ENCODE data around the gene CES4A. TPM values are rescaled to one million over a fixed set of nuclear protein-coding genes. Genes with fewer than 3 reads are reported as not detected.

CES4A gene
- polyA plus RNA-seq, 1 donor (not counting 4 experiments of a cell fraction or from before 2014, with no cell fraction given) = 6.6 TPM

DNA sequence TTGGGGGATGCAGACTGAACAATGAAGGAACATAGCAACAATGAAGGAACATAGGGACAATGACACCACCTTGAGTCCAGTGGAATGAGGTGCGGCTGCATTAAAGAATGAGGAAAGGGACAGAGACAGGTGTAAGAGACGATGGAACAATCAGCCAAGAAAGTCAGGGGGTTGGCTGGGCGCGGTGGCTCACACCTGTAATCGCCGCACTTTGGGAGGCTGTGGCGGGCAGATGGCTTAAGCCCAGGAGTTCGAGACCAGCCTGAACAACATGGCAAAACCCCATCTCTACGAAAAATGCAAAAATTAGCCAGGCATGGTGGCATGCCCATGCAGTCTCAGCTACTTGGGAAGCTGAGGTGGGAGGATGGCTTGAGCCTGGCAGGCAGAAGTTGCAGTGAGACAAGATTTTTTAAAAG lies 26.9 kb downstream of the CES4A start:
- Histone ChIP-seq H3K9me1 (ENCODE audit: control insufficient read depth, extremely low read depth, insufficient read depth, low read length) (no peaks in the 10 kb centered on the region), H3K4me1 (ENCODE audit: control insufficient read depth, extremely low read depth, insufficient read depth, low read length) (peaks cover 13% of the 10 kb centered on the region)
- TF ChIP-seq EZH2 (IDR thresholded peaks at IDR 0.05; ENCODE audit: low read length) = no peak
- TF ChIP-seq, protein P1, sequence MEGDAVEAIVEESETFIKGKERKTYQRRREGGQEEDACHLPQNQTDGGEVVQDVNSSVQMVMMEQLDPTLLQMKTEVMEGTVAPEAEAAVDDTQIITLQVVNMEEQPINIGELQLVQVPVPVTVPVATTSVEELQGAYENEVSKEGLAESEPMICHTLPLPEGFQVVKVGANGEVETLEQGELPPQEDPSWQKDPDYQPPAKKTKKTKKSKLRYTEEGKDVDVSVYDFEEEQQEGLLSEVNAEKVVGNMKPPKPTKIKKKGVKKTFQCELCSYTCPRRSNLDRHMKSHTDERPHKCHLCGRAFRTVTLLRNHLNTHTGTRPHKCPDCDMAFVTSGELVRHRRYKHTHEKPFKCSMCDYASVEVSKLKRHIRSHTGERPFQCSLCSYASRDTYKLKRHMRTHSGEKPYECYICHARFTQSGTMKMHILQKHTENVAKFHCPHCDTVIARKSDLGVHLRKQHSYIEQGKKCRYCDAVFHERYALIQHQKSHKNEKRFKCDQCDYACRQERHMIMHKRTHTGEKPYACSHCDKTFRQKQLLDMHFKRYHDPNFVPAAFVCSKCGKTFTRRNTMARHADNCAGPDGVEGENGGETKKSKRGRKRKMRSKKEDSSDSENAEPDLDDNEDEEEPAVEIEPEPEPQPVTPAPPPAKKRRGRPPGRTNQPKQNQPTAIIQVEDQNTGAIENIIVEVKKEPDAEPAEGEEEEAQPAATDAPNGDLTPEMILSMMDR (optimal IDR thresholded peaks at IDR 0.05 in 1 of 3, IDR thresholded peaks at IDR 0.05 in 1 of 3, conservative IDR thresholded peaks at IDR 0.05 in 1 of 3; ENCODE audit: extremely low read depth in 1 of 3, insufficient read depth in 2 of 3, low read length in 3 of 3) = peak in 1 of 3 experiments; percentile 33

DNA sequence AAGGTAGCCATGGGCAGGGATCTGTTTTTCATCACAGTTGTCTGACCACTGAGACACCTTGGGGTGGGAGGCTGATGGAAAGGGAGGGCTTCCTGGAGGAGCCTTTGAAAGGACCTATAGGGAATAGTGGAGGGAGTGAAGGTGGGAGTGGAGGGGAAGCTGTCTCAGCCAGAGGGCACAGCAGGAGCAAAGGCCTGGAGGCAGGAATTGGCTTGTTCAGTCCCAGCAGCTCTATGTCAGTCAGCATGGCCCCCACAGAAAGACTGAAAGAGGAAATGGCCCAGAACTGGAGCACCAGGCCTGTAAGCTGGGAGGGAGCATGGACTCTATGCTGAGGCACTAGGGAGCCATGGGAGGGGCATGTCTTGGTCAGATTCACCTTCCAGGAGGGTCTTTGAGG lies 27.8 kb downstream of the CES4A start:
- Histone ChIP-seq H3K9me3 (ENCODE audit: control insufficient read depth, low read depth, low read length) (no peaks in the 10 kb centered on the region), H3K27me3 (ENCODE audit: control insufficient read depth, extremely low read depth, insufficient read depth, low read length) (peaks cover 10% of the 10 kb centered on the region), H3K4me3 (ENCODE audit: control insufficient read depth in 2 of 3, extremely low read depth in 1 of 3, insufficient read depth in 2 of 3, low read depth in 1 of 3, low read length in 3 of 3) (no peak overlapping the region), H3K9me1 (ENCODE audit: control insufficient read depth, extremely low read depth, insufficient read depth, low read length) (no peaks in the 10 kb centered on the region), H3K4me2 (ENCODE audit: control insufficient read depth, extremely low read depth, insufficient read depth, low read depth, low read length) (no peak overlapping the region), H3K36me3 (ENCODE audit: control insufficient read depth in 2 of 2, extremely low read depth in 1 of 2, insufficient read depth in 2 of 2, low read length in 2 of 2) (no peaks in the 10 kb centered on the region), H3K79me2 (ENCODE audit: control insufficient read depth, insufficient read depth, low read length) (no peaks in the 10 kb centered on the region), H4K20me1 (ENCODE audit: control insufficient read depth, extremely low read depth, insufficient read depth, low read length) (no peaks in the 10 kb centered on the region), H3K4me1 (ENCODE audit: control insufficient read depth, extremely low read depth, insufficient read depth, low read length) (peaks cover 13% of the 10 kb centered on the region), H3K27ac (ENCODE audit: control insufficient read depth, insufficient read depth, low read length) (no peak overlapping the region), H3K9ac (ENCODE audit: control insufficient read depth, extremely low read depth, insufficient read depth, low read length) (no peak overlapping the region), H2AFZ (ENCODE audit: control insufficient read depth, low read length) (peak overlapping the region; percentile 6)
- dilution Hi-C loops (cut with MboI; ENCODE audit: extremely low pct_ligation_motif_present, low sequenced_read_pairs) = no loop called here
- no peak for FAIRE-seq
- DNase-seq (ENCODE audit: low read depth, low spot score) = no peak
- TF ChIP-seq, protein P1 (optimal IDR thresholded peaks at IDR 0.05 in 1 of 3, IDR thresholded peaks at IDR 0.05 in 1 of 3, conservative IDR thresholded peaks at IDR 0.05 in 1 of 3; ENCODE audit: extremely low read depth in 1 of 3, insufficient read depth in 2 of 3, low read length in 3 of 3) = no peak
- TF ChIP-seq EZH2 (IDR thresholded peaks at IDR 0.05; ENCODE audit: low read length) = no peak

More for the DNA sequence above, 26.9 kb downstream of the CES4A start:
- dilution Hi-C loops (cut with MboI; ENCODE audit: extremely low pct_ligation_motif_present, low sequenced_read_pairs) = no loop called here
- H3K36me3 ChIP-seq (ENCODE audit: control insufficient read depth in 2 of 2, extremely low read depth in 1 of 2, insufficient read depth in 2 of 2, low read length in 2 of 2) = no peaks in the 10 kb centered on the region
- no peak overlapping the region for H3K9ac ChIP-seq (ENCODE audit: control insufficient read depth, extremely low read depth, insufficient read depth, low read length)
- no peak overlapping the region for H2AFZ ChIP-seq (ENCODE audit: control insufficient read depth, low read length)
- peaks cover 10% of the 10 kb centered on the region for H3K27me3 ChIP-seq (ENCODE audit: control insufficient read depth, extremely low read depth, insufficient read depth, low read length)
- no peak overlapping the region for H3K4me3 ChIP-seq (ENCODE audit: control insufficient read depth in 2 of 3, extremely low read depth in 1 of 3, insufficient read depth in 2 of 3, low read depth in 1 of 3, low read length in 3 of 3)
- H4K20me1 ChIP-seq (ENCODE audit: control insufficient read depth, extremely low read depth, insufficient read depth, low read length) = no peaks in the 10 kb centered on the region
- H3K4me2 ChIP-seq (ENCODE audit: control insufficient read depth, extremely low read depth, insufficient read depth, low read depth, low read length) = no peak overlapping the region
- FAIRE-seq (no peak), DNase-seq (ENCODE audit: low read depth, low spot score) (no peak)
- H3K27ac ChIP-seq (ENCODE audit: control insufficient read depth, insufficient read depth, low read length) = no peak overlapping the region
- H3K79me2 ChIP-seq (ENCODE audit: control insufficient read depth, insufficient read depth, low read length) = no peaks in the 10 kb centered on the region
- H3K9me3 ChIP-seq (ENCODE audit: control insufficient read depth, low read depth, low read length) = no peaks in the 10 kb centered on the region
